ENCODE results near the gene SPRED2. TPM values are rescaled to one million over a fixed set of nuclear protein-coding genes. Genes with fewer than 3 reads are reported as not detected.

The SPRED2 gene
- total RNA-seq, 2 donors from 2014 or later = 36.9 to 47.8 TPM

DNA sequence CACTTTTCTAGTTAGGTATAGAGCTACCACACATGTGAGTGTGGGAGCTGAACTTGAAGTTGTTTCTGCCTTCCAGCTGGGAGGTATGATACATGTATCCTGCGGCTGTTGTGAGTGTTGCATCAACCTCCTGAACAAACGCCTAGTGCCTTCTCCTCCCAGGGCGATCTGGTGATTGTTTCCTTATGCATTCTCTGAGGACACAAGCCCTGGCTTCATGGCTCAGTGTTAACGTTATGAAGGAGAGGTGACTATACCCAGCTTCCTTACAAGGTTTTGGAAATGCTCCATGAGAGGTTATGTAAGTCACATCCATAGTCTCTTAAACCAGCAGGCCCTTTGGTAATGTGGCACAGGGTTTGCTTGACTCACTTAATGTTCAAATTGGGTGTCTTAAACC lies 64.9 kb downstream of the SPRED2 start:
- Histone ChIP-seq H3K27me3 (no peaks in the 10 kb centered on the region), H3K4me1 (peaks cover 10% of the 10 kb centered on the region), H3K36me3 (no peaks in the 10 kb centered on the region), H3K4me3 (no peak overlapping the region), H3K9ac (ENCODE audit: low read depth in 2 of 2, low read length in 2 of 2) (no peak overlapping the region), H3K27ac (peak overlapping the region; percentile 60), H3K9me3 (no peaks in the 10 kb centered on the region)
- TF ChIP-seq, protein P1, sequence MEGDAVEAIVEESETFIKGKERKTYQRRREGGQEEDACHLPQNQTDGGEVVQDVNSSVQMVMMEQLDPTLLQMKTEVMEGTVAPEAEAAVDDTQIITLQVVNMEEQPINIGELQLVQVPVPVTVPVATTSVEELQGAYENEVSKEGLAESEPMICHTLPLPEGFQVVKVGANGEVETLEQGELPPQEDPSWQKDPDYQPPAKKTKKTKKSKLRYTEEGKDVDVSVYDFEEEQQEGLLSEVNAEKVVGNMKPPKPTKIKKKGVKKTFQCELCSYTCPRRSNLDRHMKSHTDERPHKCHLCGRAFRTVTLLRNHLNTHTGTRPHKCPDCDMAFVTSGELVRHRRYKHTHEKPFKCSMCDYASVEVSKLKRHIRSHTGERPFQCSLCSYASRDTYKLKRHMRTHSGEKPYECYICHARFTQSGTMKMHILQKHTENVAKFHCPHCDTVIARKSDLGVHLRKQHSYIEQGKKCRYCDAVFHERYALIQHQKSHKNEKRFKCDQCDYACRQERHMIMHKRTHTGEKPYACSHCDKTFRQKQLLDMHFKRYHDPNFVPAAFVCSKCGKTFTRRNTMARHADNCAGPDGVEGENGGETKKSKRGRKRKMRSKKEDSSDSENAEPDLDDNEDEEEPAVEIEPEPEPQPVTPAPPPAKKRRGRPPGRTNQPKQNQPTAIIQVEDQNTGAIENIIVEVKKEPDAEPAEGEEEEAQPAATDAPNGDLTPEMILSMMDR (IDR thresholded peaks at IDR 0.05) = no peak
- no peak for DNase-seq
- intact Hi-C loops (cut with DNase I) = no loop called here

DNA sequence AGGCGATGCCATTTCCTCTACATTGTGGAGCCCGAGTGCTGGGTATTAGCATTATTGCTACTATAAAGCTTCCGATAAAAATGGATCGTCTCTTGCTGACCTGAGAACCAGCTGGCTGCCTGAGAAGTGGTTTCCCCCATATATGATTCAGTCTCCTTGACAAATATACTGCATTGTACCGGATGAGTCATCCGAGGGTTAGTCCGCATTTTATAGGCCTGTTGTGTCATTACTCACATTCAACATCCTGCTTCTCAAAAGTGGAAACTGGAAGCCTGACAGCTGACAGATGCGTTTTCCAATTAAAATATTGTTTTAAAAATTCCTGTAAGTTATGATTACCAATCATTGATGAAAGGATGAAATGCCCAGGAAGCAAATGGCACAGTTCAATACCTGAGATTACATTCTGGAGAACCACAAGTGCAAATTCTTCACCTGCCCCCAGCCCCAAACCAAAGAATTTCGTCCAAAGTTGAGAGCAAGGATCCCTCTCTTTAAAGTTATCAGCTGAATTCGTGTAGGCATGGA lies 65.7 kb downstream of the SPRED2 start:
- no peaks in the 10 kb centered on the region for H3K36me3 ChIP-seq
- peaks cover 10% of the 10 kb centered on the region for H3K4me1 ChIP-seq
- H3K27ac ChIP-seq = peak overlapping the region; percentile 60
- intact Hi-C loops (cut with DNase I) = no loop called here
- H3K4me3 ChIP-seq = no peak overlapping the region
- H3K27me3 ChIP-seq = no peaks in the 10 kb centered on the region
- DNase-seq = peak; percentile 73
- H3K9ac ChIP-seq (ENCODE audit: low read depth in 2 of 2, low read length in 2 of 2) = peak overlapping the region in 1 of 2 donors; percentile 60
- H3K9me3 ChIP-seq = no peaks in the 10 kb centered on the region
- TF ChIP-seq, protein P1 (IDR thresholded peaks at IDR 0.05) = no peak

DNA sequence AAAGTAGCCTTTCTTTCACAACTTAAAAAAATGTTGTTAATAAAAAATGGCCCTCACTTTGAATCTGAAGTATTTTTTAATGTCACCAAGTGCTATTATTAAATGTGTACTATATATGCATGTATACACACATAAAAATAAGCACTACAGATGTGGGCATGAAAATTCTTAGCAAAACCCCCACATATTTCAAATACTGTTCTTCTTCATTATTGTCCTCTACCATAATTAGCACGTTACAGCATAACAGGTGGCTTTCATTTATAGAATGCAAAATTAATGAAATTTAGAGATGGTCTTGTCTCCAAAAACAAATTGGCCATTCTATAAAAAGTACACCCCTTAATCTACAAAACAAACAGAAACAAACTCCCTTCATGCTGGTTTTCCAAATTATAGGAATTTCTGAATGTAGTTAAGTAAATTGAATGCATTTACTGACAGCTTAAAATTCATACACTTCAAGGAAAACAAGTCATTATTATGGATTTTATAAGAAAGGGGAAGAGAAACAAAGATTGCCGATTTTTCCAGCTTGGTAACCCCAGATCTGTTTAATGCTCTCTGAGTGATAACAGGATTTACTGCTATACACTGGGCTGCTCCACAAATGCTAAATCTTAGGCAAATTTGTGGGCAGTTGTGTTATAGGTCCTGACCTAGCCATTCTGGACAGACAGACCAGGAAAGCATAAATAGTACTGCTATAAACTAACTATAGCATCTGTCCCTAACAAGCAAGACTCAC lies 67.2 kb downstream of the SPRED2 start:
- H3K27ac ChIP-seq = peak overlapping the region; percentile 60

DNA sequence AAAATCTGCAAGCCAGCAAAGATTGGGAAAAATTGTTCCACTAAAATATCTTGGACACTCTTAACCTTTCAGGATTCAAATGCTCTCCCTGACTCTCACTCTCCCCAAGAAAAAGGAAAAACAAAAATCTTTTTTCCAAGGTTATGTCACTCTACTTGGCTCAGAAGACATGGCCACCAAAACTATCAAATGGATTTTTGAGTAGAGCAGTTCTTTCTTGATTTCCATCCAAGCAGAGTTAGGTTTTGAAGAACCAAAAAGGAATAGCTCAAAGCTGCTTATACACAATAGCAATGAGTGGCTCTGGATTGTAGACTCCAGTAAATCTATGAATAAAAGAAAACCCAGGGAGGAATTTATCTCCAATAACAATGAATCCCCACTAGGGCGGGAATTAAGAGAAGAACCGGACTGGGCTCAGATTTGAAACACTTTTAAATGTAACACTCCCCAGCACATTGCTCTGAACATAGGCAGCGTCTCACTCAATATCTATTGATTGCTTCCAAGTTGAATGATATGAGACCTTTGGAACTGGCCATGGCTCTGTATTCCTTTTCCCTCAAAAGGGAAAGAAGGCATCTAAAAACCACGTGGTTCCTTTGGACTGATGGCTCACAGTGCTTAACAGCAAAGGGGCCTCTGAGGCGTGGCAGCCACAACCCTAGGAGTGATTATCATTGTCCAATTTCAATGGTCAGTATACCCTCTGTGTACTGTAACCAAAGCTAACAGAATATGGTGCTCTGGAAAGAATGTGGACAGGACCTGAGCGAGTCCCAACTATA lies 68.3 kb downstream of the SPRED2 start:
- Histone ChIP-seq H3K4me3 (no peak overlapping the region), H3K9me3 (no peaks in the 10 kb centered on the region), H3K27me3 (no peaks in the 10 kb centered on the region), H3K27ac (peak overlapping the region; percentile 52), H3K36me3 (no peaks in the 10 kb centered on the region), H3K9ac (ENCODE audit: low read depth in 2 of 2, low read length in 2 of 2) (no peak overlapping the region), H3K4me1 (peaks cover 10% of the 10 kb centered on the region)
- intact Hi-C loops (cut with DNase I) = no loop called here
- TF ChIP-seq, protein P1 (IDR thresholded peaks at IDR 0.05) = no peak
- no peak for DNase-seq

More for the DNA sequence above, 67.2 kb downstream of the SPRED2 start:
- DNase-seq = no peak
- TF ChIP-seq, protein P1 (IDR thresholded peaks at IDR 0.05) = no peak
- Histone ChIP-seq H3K9me3 (no peaks in the 10 kb centered on the region), H3K9ac (ENCODE audit: low read depth in 2 of 2, low read length in 2 of 2) (peak overlapping the region in 1 of 2 donors; percentile 35), H3K27me3 (no peaks in the 10 kb centered on the region), H3K36me3 (no peaks in the 10 kb centered on the region), H3K4me3 (no peak overlapping the region), H3K4me1 (peaks cover 10% of the 10 kb centered on the region)
- intact Hi-C loops (cut with DNase I) = no loop called here

DNA sequence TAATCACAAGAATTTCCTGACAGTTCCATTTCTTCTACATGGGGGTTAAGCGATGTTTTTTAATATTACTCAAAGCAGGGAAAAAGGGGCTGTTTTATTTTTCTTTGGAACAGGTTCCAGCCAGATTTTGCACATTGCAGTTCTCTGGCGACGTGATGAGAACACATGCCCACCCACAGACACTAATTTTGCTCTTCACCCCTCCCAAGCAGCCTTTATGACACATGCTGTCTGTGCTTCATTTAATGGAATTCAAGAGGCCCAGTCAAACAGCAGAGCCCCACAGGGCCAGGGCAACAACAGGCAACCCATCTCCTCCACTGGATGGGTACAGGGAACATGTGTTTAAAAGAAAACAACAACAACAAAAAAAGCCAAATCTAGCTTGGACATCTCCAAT lies 70.8 kb downstream of the SPRED2 start:
- TF ChIP-seq, protein P1 (IDR thresholded peaks at IDR 0.05) = no peak
- no peak for DNase-seq
- Histone ChIP-seq H3K4me1 (peaks cover 4% of the 10 kb centered on the region), H3K9ac (ENCODE audit: low read depth in 2 of 2, low read length in 2 of 2) (no peak overlapping the region), H3K9me3 (no peaks in the 10 kb centered on the region), H3K4me3 (no peak overlapping the region), H3K27me3 (no peaks in the 10 kb centered on the region), H3K27ac (no peak overlapping the region), H3K36me3 (no peaks in the 10 kb centered on the region)
- intact Hi-C loops (cut with DNase I) = no loop called here

Measured in colonic mucosa (tissue), 4 donors.